Measurements from ENCODE around the gene TMEM94. TPM values are rescaled to one million over a fixed set of nuclear protein-coding genes. Genes with fewer than 3 reads are reported as not detected.

The TMEM94 gene
- total and polyA plus RNA-seq, 2 of the 8 experiments (the other 6 are each of a cell fraction or from before 2014, with no cell fraction given): 54.8 to 69.9 TPM

GRCh38 chr17:75517297-75517865, 60.9 kb downstream of the TMEM94 start:
- H3K56ac ChIP-seq (replicated peaks; ENCODE audit: insufficient read length, low read depth, low read length): no peak overlapping the region
- H4K8ac ChIP-seq (ENCODE audit: extremely low read depth, insufficient read depth, low read length): no peak overlapping the region
- FAIRE-seq (no peak), DNase-seq (ENCODE audit: low read depth in 1 of 2, low spot score in 2 of 2) (no peak)
- H3K36me3 ChIP-seq (ENCODE audit: control insufficient read depth in 2 of 4, insufficient read depth in 4 of 4, low read length in 3 of 4): peaks cover 0 to 21% (median 8%) of the 10 kb centered on the region in 4 experiments; a peak in 5 of 8 replicates
- no peaks in the 10 kb centered on the region for H3K27me3 ChIP-seq (replicated peaks in 1 of 4; ENCODE audit: control insufficient read depth in 3 of 4, extremely low read depth in 1 of 4, insufficient read depth in 3 of 4, low read length in 3 of 4)
- peaks cover 2 to 27% of the 10 kb centered on the region in 2 experiments for H4K20me1 ChIP-seq (replicated peaks in 1 of 2; ENCODE audit: control insufficient read depth in 1 of 2, insufficient read depth in 2 of 2, low read length in 2 of 2)
- H3K4ac ChIP-seq (replicated peaks; ENCODE audit: insufficient read length, low read depth, low read length): no peak overlapping the region
- H3K9me3 ChIP-seq (ENCODE audit: insufficient read depth in 2 of 2, low read depth in 1 of 2, low read length in 1 of 2): no peaks in the 10 kb centered on the region
- H3K23ac ChIP-seq (ENCODE audit: insufficient read length): no peak overlapping the region
- POLR2A ChIA-PET (ENCODE audit: partially characterized antibody): interaction anchor here (0.7 to 2.5 kb wide), 8 partner anchors 8 to 258 kb away, joined by 3 to 23 read pairs (median 5); partner anchors contain the start of gene LLGL2
- H4K5ac ChIP-seq (ENCODE audit: insufficient read length, low read depth, low read length): no peak overlapping the region
- peak overlapping the region; percentile 86 to 99 for H3K4me2 ChIP-seq (ENCODE audit: insufficient read depth in 1 of 2, low read depth in 2 of 2, low read length in 2 of 2)
- no peak overlapping the region for H2BK20ac ChIP-seq (ENCODE audit: low read length)
- no peak overlapping the region for H2AFZ ChIP-seq (ENCODE audit: low read length)
- no peak overlapping the region; the same call in 1 of the 2 replicates for H3K18ac ChIP-seq (ENCODE audit: extremely low read depth, low read length)
- H2BK15ac ChIP-seq (ENCODE audit: low read length): no peak overlapping the region
- peak overlapping the region in 2 of 4 experiments; percentile 13 to 31; a peak in 2 of 7 replicates for H3K9ac ChIP-seq (replicated peaks in 1 of 4; ENCODE audit: extremely low read depth in 1 of 4, low read depth in 3 of 4, low read length in 3 of 4)
- H3K4me1 ChIP-seq (replicated peaks in 1 of 4; ENCODE audit: control insufficient read depth in 3 of 4, insufficient read depth in 4 of 4, low read length in 3 of 4): peaks cover 0 to 14% (median 8%) of the 10 kb centered on the region in 4 experiments; a peak in 6 of 7 replicates
- H3K23me2 ChIP-seq (ENCODE audit: low read depth, low read length): peaks cover 18% of the 10 kb centered on the region
- H2BK120ac ChIP-seq (replicated peaks; ENCODE audit: low read depth, low read length): no peak overlapping the region
- no peak overlapping the region for H2AK5ac ChIP-seq (ENCODE audit: low read depth, low read length)
- peak overlapping the region; percentile 77 to 92 (median 82) for H3K4me3 ChIP-seq (ENCODE audit: extremely low read depth in 1 of 4, insufficient read depth in 2 of 4, low read depth in 3 of 4, low read length in 4 of 4)
- no peak overlapping the region for H2BK12ac ChIP-seq (ENCODE audit: low read depth, low read length)
- no peak overlapping the region for H4K91ac ChIP-seq (replicated peaks; ENCODE audit: insufficient read length, low read length)
- no peak overlapping the region for H3K14ac ChIP-seq (ENCODE audit: insufficient read length)
- CTCF ChIA-PET (ENCODE audit: partially characterized antibody): interaction anchor here (0.9 to 3.5 kb wide), 27 partner anchors 8 to 233 kb away, joined by 3 to 18 read pairs (median 6); partner anchors contain the start of genes LLGL2, SLC25A19 and SMIM5
- H2BK5ac ChIP-seq (ENCODE audit: low read depth, low read length): no peak overlapping the region
- peaks cover 0 to 13% of the 10 kb centered on the region in 2 experiments; a peak in 1 of 4 replicates for H3K79me2 ChIP-seq (ENCODE audit: control insufficient read depth in 1 of 2, insufficient read depth in 2 of 2, low read length in 2 of 2)
- H3K27ac ChIP-seq (ENCODE audit: low read depth, low read length): no peak overlapping the region
- 35% methylated on average over 10 of the region's 10 CpGs; no CpG with 5 or more reads in 1 of the 2 experiments for WGBS, 2 experiments (ENCODE audit: extremely low coverage in 1 of 2, insufficient coverage in 1 of 2, insufficient read length in 1 of 2, insufficient replicate concordance in 2 of 2, low coverage in 1 of 2, low lambda C conversion rate in 2 of 2, missing lambda C conversion rate in 1 of 2)
- peaks cover 3% of the 10 kb centered on the region for H3K79me1 ChIP-seq (ENCODE audit: low read depth, low read length)
- TF ChIP-seq, protein P1, sequence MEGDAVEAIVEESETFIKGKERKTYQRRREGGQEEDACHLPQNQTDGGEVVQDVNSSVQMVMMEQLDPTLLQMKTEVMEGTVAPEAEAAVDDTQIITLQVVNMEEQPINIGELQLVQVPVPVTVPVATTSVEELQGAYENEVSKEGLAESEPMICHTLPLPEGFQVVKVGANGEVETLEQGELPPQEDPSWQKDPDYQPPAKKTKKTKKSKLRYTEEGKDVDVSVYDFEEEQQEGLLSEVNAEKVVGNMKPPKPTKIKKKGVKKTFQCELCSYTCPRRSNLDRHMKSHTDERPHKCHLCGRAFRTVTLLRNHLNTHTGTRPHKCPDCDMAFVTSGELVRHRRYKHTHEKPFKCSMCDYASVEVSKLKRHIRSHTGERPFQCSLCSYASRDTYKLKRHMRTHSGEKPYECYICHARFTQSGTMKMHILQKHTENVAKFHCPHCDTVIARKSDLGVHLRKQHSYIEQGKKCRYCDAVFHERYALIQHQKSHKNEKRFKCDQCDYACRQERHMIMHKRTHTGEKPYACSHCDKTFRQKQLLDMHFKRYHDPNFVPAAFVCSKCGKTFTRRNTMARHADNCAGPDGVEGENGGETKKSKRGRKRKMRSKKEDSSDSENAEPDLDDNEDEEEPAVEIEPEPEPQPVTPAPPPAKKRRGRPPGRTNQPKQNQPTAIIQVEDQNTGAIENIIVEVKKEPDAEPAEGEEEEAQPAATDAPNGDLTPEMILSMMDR (IDR thresholded peaks at IDR 0.05; ENCODE audit: control extremely low read depth in 1 of 3, insufficient read depth in 1 of 3, low read depth in 1 of 3, low read length in 3 of 3): peak; percentile 16 to 41 (median 20); a peak in 3 of 4 replicates
- TF ChIP-seq SRF (IDR thresholded peaks at IDR 0.05; ENCODE audit: low read depth, low read length) (no peak), JUND (IDR thresholded peaks at IDR 0.05; ENCODE audit: low read length) (no peak), SIX5 (IDR thresholded peaks at IDR 0.05; ENCODE audit: low read depth, low read length) (no peak), CBX5 (IDR thresholded peaks at IDR 0.05; ENCODE audit: low read depth, low read length) (no peak), KDM5A (IDR thresholded peaks at IDR 0.05; ENCODE audit: low read length) (no peak), RAD21 (IDR thresholded peaks at IDR 0.05 in 1 of 2, conservative IDR thresholded peaks at IDR 0.05 in 1 of 2; ENCODE audit: low read depth in 2 of 2, low read length in 2 of 2) (peak in 1 of 2 experiments; percentile 20; a peak in 2 of 4 replicates), TAF7 (optimal IDR thresholded peaks at IDR 0.05; ENCODE audit: borderline replicate concordance, low read depth, low read length) (no peak), POU5F1 (IDR thresholded peaks at IDR 0.05; ENCODE audit: low read depth, low read length) (no peak), HDAC6 (IDR thresholded peaks at IDR 0.05; ENCODE audit: low read depth, low read length) (no peak)

All from H1 (cell line).